GM19324 (cell line): ENCODE measurements around the gene SETBP1.

Source experiments
- ATAC-seq: cut with Tn5 transposase; IDR thresholded peaks from one replicate; pipeline ENCODE4 v1.9.1; 2021; ENCODE audit warnings: mild to moderate bottlenecking, moderate library complexity; ENCODE audit not compliant: unreplicated experiment, low FRiP score

Gene SETBP1

DNA sequence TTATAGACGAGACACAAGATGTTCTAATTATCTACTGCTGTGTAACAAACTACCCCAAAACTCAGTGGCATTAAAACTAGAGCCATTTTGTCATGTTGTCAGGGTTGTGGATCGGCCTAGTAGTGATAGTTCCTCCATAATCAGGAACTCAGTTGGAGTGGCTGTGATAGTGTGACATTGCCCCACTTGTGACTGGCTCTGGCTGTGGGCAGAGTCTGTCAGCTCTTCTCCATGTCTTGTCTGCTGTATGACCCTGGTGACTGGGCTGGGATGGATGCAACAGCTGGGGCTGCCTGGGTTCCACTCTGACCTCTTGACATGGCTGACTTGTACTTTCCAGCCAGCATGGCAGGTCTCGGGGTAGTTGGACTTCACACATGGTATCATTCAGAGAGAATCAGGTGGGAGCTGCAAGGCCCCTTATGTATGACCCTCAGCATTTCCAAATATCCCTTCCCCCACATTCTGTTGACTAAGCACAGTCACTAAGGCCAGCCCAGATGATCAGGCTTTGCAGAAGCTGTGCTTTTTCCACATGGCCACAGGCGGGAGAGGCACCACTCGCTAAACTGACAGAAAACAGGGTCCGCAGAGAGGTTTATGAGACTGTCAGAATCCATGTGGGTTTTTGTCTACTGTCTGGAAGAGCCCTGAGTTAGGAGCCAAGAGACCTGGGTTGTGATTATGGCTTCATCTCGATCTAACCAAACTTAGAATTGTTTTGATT, 50.3 kb downstream of the SETBP1 start:
- ATAC-seq = no peak

DNA sequence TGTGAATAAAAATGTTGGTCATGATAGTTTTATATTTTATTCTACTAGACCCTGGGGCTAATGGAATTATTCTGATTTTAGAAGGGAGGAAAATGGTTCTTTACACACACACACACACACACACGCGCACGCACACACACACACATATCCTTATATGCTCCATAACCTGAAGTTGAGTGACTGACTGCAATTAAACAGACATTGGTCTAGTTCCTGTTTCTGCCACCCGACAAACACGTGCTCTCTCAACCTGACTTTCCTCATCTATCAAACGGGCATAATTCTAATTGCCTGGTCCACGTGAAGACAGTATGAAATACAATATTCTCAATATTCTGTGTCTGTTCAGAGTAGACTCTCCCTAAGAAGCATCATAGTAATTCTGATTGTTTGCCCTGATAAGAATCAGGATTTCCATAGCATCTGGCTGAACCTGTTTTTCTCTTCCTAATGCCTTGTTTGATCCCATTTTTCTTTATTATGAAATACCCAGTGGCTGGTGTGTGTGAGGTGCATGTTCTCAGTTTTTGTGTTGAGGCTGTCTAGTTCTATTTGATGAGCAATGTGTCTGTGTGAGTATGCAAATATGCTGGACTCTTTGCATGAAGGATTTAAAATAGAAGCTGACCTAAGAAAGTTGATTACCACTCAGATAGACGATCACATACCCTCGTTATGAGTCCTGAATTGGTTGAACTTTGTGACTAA, 51.0 kb downstream of the SETBP1 start:
- peak; percentile 78 for ATAC-seq

DNA sequence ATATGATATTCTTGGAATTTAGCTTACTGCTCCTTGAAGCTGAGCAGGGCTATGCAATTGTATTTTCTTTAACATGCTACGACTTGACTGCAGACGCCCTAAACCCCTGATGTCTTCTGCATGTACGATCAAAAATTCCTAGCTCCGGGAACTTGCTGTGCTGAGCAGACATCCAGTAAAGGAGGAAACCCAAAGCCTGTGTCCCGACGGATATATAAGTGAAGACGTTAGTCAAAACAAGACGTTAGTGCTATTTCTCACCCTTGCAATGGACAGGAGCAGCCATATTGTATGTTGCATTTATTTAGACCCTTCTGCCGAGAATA, 51.5 kb downstream of the SETBP1 start:
- ATAC-seq = no peak

DNA sequence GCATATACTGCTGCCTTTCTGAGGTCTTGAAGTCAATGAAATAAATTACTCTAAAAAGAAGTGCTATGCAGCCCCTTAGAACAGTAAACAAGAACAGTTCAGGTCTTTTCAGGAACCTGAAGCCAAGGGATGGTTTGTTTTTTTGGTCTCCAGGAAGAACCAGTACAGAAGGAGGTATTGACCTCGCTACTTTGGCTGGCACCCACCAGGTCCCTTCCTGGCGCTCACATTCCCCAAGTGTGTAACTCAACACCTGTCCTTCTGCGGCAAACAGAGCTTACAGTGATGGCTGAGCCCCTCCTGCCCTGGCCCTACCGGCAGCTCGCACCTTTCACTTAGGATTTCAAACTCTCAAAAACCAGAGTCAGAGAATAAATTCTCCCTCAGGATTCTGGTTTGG, 51.9 kb downstream of the SETBP1 start:
- ATAC-seq = no peak

DNA sequence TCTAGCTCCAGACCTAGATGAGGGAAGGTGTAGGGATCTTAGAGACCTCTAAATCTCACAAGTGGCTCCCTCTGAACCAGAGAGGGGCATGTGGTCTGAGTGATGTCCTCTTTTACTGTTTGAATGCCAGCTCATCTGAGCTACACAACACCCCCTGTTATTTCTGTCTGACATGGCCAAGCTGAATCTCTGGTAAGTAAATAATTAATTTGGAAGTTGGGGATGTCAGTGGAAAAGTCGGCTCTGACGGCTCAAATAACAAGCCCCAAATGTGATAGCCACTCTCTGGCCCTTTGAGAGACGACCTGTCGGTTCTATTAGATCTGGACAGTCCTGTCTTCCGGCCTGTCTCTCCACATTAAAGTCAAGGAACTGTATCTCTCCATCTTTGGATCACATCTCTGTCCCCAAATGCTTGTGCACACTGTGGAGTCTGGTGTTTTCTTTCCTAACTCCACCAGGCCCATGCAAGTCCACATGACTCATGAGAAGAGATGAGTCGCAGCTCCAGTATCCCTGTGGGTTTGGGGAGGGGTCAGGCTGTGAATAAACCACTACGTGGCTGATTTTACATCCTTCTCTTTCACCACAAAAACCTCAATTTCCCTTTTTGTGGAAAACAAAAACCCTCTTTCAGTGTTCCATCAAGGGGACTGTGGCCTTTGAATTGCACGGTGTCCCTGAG, 52.5 kb downstream of the SETBP1 start:
- no peak for ATAC-seq

DNA sequence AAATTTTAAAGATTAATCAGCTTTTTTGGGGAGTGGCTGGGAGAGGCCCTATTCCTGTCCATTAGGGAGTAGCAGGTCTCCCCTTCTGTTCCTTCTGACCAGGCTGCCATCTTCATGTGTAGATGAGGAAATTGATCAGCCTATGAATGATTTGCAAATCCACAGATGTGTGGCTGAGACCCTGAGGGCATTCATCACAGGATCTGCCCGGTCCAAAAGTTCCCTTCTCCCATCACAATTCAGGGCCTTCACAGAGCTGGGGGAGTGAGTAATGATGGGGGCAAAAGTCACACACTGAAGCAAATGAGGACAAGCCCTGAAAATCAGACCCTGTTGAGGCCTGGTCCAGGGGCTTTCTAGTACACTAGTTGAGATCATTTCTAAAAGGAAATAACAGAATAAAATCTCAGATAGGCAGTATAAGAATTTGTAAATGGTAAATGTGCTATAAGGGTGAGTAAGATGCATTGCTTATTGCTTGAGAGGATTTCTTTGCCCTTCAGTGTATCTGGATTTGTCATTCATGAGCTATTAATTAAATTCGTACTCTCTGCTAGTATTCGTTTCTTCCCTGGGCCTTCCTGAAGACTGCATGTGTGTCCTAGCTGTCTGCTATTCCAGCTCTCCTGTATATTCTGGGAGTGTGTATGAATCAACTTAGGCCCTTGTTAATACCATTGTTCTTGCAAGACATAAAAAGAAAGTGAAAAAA, 53.2 kb downstream of the SETBP1 start:
- ATAC-seq = no peak

DNA sequence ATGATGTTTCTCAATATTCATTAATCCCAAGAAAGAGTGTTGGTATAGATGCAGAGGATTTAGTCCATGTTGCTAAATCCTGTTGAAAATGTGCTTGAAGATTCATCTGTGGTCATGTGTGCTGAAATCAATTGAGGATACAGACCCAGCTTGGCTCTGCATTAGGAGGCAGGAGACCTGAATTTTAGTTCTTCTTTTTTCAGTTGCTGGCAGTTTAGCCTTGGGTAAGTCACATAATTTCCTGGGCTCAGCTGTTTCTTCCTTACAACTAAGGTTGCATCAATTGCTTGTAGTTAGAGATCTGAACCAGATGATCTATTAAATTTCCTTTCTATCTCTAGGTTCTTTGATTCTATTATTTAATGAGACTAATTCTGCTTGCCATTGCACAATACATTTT, 54.4 kb downstream of the SETBP1 start:
- no peak for ATAC-seq

DNA sequence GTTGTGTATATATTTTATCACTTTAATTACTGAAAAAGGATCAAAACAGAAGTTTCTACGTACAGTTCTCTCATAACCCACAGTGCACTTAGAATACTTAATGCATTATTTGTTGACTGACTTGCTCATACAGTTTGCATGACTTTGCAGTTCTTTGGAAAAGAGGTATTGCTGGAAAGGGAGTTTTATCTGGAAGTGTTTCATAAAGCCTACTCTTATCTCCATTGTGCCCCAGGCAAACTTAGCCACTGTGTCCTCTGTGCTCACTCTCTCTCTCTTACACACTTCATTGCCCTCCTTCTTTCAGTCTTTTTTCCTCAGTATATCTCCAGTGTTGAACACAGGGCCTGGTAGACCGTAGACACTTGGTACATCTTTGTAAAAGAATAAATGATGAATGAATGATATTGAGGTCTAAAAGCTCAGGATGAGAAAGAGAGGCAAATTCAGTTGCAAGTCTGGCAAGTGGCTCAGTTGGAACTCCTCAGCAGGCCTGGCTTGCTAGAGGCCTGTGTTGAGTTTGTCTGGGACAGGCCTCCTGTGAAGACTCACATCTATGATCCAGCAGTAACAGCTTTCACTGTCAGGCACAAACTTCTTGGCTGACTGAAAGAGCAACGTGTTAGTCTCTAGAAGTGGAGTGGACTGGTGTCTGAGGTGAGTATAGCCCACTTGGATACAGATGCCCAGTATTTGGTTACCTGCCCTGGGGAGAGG, 56.1 kb downstream of the SETBP1 start:
- ATAC-seq = no peak

DNA sequence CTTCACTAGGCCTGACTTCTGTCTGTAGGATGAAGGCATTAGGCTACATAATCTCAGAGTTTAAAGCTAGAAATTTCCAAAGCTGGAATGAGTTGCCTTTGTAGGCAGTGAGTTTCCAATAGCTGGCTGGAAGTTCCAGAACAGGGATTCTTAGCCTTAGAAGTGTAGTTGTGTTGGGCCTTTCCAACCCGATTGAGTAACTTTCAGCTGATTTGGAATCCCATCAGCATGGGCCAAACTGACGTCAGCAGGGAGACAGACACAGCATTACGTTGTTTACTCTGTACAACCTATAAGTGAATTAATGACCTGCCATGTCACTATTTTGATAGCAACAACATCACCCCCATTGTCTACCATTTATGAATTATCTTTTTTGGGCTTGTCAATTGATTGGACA, 56.9 kb downstream of the SETBP1 start:
- ATAC-seq = no peak

DNA sequence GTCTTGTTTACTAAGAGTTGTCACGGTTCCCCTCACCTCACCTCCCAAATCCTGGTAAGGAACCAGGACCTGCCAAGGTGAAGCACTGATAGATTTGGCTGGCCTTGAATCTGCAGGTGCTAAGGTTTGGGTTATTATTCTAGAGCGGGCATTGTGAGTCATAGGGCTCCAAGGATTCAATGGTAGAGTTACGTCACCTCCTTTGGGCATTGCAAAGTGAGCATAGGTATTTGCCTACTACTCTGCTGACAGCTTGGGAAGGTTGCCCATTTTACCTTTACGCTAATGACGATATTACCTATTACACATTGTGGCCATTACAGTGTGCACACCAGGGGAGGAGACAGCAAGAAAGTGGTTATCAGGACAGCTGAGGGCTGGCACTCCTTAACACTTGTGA, 59.3 kb downstream of the SETBP1 start:
- ATAC-seq = no peak

DNA sequence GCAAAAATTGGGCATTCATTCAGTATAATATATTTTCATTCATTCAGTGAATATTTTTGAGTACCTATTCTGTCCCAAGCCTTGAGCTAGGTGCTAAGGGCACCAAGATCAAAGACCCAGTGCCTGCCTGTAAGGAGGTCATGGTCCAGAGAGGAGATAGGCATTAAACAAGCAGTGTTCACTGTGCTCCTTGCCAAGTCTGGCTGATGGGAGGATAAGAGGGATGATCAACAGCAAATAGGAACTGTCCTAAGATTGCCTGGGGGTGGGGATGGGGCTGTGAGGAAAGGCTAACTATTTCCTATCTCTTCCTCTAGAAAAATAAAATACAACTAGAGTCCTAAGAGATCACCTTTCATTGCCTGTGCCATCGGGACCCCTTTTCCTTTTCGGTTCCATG, 60.4 kb downstream of the SETBP1 start:
- no peak for ATAC-seq

DNA sequence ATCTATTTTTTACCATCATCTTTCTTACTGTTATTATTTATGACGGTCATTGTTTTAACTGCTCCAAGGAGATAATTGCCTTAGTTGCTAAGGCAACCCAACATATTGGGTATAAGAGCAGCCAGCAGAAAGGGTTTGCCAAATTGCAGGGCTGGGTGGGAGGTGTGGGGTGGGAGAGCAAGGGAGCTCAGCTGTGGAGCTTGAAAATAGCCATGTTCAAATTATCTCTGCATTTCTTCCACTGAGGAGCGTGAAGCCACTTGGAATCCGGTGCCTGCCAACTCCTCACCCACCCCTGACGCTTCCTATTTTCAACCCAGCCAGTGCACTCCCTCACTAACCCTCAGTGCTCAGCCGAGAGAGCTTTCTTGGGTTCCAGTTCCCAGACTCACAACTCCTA, 60.8 kb downstream of the SETBP1 start:
- ATAC-seq = no peak

DNA sequence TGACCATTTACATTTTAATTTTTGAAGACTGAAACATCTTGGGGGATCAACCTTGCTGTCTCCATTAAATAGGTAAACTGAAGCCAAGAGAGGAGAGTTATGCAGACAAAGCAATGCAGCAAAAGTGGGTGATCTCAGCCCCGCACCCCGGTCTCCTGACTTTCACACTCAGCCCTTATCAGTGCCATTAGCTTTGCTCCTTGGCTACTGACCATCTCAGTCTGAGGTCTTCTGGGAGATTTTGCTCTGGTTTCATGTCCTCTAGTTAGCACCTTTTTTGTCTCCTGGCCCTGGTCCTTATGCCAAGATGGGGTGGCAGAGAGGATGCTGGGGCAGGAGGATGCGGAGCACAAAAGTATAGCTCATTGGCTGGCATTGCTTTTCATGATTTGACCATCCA, 61.4 kb downstream of the SETBP1 start:
- no peak for ATAC-seq

DNA sequence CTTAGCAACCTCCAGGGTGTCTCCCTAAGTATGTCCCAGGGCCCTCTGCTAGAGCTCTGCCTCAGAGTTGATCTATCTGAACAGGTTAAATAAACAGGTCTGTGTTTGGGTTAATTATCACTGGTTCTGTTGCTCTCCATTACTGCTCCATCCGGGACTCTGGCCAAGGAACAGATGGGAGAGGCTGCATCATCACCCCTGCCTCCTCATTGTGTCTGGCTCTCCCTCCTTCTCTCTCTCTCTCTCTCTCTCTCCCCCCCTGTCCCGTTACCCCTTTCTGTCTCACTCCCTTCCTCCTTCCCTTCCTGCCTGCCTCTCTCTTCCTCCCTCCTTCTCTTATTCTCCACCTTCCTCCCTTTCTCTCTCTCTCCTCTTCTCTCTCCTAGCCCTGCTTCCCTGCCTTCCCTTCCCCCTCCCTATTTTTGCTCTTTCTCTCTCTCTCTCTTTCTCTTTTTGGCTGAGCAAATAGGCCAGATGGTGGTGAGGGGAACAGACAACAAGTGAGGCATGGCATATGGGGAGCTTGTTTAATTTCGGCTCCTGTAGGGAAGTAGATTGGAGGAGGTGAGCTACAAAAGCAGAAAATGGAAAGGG, 62.1 kb downstream of the SETBP1 start:
- no peak for ATAC-seq

DNA sequence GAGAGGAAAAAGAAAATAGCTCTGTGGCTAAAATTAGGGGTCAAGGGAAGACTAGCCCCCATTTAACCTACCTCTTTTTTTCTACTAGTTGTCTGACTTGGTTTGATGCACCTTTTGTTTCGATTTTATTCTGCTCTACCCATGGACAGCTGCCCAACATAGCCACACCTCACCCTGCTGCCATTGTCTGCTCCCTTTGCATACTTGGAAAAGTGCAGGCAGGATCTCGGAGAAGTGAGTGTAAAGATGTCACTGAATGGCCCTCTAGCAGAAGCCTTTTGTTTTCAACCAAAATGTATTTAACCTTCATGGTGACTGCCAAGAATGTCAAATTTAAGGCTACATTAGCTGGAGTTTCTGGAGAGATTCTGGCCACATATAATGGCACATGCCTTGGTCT, 62.9 kb downstream of the SETBP1 start:
- no peak for ATAC-seq

DNA sequence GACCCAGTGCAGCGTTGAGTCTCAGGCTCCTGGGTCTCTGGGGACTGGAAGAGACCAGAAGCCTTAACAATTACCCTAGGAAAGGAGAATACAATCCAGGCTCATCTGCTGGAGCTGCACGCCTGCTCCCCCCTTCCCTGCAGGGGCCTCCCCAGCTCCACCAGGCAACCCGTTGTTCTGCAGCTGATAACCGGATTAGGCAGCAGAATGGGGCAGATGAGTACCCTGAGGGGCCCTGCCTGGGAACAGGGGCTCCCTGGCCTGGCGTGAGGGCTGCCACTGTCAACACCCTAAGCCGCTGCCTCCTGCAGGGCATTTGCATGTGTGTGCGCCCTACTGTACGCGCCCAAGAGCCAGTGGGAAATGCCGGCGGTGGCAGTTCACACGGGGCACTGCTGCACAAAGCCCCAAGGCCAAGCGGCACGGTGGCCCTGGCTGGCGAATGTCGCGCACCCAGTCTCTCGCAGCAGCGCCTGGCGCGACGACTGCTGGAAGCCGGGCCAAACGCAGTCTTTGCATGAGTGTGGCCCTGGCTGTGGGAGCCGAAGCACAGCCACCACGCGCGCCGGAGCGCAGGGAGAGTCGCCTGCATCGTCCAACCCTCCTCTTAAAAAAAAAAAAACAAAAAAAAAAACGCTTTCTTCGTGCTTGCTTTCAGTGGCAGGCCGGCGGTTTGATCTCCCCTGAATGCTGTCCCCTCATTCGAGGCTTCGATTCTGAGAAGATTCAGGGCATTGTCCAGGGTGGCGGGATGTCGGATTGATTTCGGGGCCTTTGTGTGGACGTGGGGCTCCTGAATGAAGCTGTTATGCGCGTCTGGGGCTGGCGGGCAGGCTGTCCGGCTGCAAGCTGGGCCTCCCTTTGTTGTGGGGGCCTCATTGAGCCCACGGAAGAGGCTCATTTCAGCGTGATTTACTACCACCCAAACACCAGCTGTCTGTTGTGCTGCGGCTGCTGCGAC, 63.8 kb downstream of the SETBP1 start:
- ATAC-seq = no peak

DNA sequence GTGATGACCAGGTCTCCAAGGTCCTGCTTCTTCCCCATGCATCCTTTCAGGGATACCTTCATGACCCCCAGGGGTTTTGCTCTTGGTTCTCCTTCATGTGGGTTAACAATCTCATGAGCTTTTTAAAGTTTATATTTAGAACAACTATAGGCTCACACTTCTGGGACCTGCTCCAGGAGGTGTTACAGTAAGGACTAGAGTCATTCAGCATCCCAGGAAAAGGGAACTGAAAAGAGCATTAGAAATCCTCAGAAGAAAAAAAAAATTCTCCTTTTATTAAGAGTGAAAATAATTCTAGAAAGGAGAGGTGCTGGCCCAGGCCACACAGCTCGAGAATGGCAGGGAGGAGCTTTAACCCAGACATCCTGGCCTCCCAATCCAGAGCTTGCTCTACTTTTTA, 66.5 kb downstream of the SETBP1 start:
- no peak for ATAC-seq

DNA sequence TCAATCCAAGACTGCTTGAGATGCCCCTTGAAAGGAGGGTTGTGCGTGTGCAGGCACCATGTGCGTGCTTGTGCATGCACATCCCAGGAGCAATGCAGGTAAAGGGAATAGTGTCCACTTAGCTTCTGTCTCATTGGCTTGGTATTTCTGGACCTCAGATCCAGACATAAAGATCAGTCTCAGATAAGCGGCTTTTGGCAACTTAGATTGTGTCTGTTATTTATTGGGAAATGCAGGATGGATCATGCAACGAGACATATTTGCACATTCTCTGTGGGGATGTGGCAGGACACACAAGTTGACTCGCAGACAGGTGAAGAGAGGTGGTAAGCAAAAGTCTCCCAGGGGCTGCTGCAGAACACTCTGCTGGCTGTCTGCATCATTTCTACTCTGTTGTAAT, 67.9 kb downstream of the SETBP1 start:
- ATAC-seq = no peak

DNA sequence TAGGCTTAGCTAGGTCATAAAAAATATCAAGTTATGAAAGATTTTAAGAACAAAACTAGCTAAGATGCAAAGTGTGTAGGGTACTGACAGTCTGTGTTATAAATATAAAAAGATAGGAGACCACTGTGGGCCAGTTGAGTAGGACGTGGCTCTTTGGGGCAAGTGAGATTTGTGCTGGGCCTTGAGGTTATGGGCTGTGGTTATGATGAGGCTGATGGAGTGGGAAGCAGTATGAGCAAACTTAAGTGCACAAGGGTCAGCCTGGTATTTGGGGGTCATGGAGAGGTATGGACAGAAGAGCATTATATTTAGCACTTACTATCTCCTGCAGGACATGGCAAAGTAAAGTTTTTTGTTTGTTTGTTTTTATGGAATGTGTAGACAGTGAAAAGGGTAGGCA, 70.1 kb downstream of the SETBP1 start:
- no peak for ATAC-seq
